Neural cell (in vitro differentiated cells): ENCODE results near the gene DCAF6. TPM values are rescaled to one million over a fixed set of nuclear protein-coding genes. Genes with fewer than 3 reads are reported as not detected.
"Not testable (repeated sequence)": the region's sequence is repeated elsewhere in the genome, so short reads cannot be mapped to it uniquely, and the experiment has no call there.

ENCODE experiments used
- H2AFZ ChIP-seq: fragments of 200-600, 300-800 bp; sonication (generic), shearing (Covaris generic); 2 replicates; pipeline ENCODE4 v1.6.0; 2014; ENCODE audit warnings: low read depth, mild to moderate bottlenecking, antibody characterized with exemption, low read length, moderate library complexity
- H3F3A ChIP-seq: fragments of 200-600 bp; shearing (Covaris generic); 2 replicates; pipeline ENCODE4 v1.6.1; 2016; ENCODE audit warnings: mild to moderate bottlenecking, moderate library complexity, mixed read lengths, antibody characterized with exemption, low read length; ENCODE audit not compliant: insufficient read depth, poor library complexity, severe bottlenecking
- H3K27ac ChIP-seq: fragments of 200-600, 300-800 bp; sonication (generic), shearing (Covaris generic); 2 replicates; pipeline ENCODE4 v1.5.1; 2014; ENCODE audit warnings: mild to moderate bottlenecking, low read length, moderate library complexity
- H3K27me3 ChIP-seq: fragments of 300-800, 200-600 bp; sonication (generic), shearing (Covaris generic); 2 replicates; pipeline ENCODE4 v1.6.0; 2014; ENCODE audit warnings: mild to moderate bottlenecking, low read depth, low read length, moderate library complexity; ENCODE audit not compliant: insufficient read depth
- H3K36me3 ChIP-seq: fragments of 300-800, 200-600 bp; sonication (generic), shearing (Covaris generic); 2 replicates; pipeline ENCODE4 v1.5.1; 2014; ENCODE audit warnings: mild to moderate bottlenecking, antibody characterized with exemption, low read length, moderate library complexity; ENCODE audit not compliant: insufficient read depth
- H3K4me2 ChIP-seq: fragments of 300-800, 200-600 bp; sonication (generic), shearing (Covaris generic); 2 replicates; pipeline ENCODE4 v1.6.0; 2014; ENCODE audit warnings: mild to moderate bottlenecking, low read length
- H3K4me3 ChIP-seq: fragments of 300-800, 200-600 bp; sonication (generic), shearing (Covaris generic); 2 replicates; pipeline ENCODE4 v1.5.1; 2014; ENCODE audit warnings: mild to moderate bottlenecking, low read length, moderate library complexity
- H3K79me2 ChIP-seq: fragments of 200-600 bp; shearing (Covaris generic); replicated peaks from 2 replicates; pipeline ENCODE4 v1.6.0; 2014; ENCODE audit warnings: mild to moderate bottlenecking, low read length, moderate library complexity; ENCODE audit not compliant: insufficient read depth
- H3K9ac ChIP-seq: fragments of 300-800, 200-600 bp; sonication (generic), shearing (Covaris generic); 2 replicates; pipeline ENCODE4 v1.6.1; 2016; ENCODE audit warnings: mild to moderate bottlenecking, low read length, mixed read lengths
- H3K9me2 ChIP-seq: fragments of 200-600 bp; shearing (Covaris generic); 2 replicates; pipeline ENCODE4 v1.6.1; 2016; ENCODE audit warnings: mild to moderate bottlenecking, low read length, mixed read lengths; ENCODE audit not compliant: insufficient read depth
- H3K9me3 ChIP-seq: fragments of 200-600, 300-800 bp; sonication (generic), shearing (Covaris generic); 2 replicates; pipeline ENCODE4 v1.6.1; 2016; ENCODE audit warnings: mild to moderate bottlenecking, mixed run types, low read length, moderate library complexity, mixed read lengths
- H4K20me1 ChIP-seq: fragments of 200-600 bp; shearing (Covaris generic); 2 replicates; pipeline ENCODE4 v1.6.1; 2016; ENCODE audit warnings: mild to moderate bottlenecking, mixed run types; ENCODE audit not compliant: insufficient read depth
- CTCF ChIP-seq: fragments of 450-650 bp; IDR thresholded peaks from 2 replicates; pipeline ENCODE4 v1.5.1; 2014; ENCODE audit warnings: antibody characterized with exemption, mild to moderate bottlenecking, moderate library complexity; ENCODE audit not compliant: poor library complexity, severe bottlenecking
- EP300 ChIP-seq: fragments of 450-650 bp; conservative IDR thresholded peaks from 2 replicates; pipeline ENCODE4 v1.6.1; 2014; ENCODE audit warnings: antibody characterized with exemption, mild to moderate bottlenecking, moderate library complexity; ENCODE audit not compliant: poor library complexity, severe bottlenecking
- EZH2 ChIP-seq: fragments of 200-600, 300-800 bp; shearing (Covaris generic), sonication (generic); IDR thresholded peaks from 2 replicates; pipeline ENCODE4 v1.6.1; 2014; ENCODE audit warnings: antibody characterized with exemption, low read length, borderline replicate concordance, mild to moderate bottlenecking; ENCODE audit not compliant: insufficient read depth, poor library complexity, severe bottlenecking
- MXI1 ChIP-seq: fragments of 450-650 bp; conservative IDR thresholded peaks from 2 replicates; pipeline ENCODE4 v1.6.1; 2014; ENCODE audit warnings: antibody characterized with exemption, mild to moderate bottlenecking; ENCODE audit not compliant: poor library complexity, severe bottlenecking
- POLR2AphosphoS5 ChIP-seq: IDR thresholded peaks from 2 replicates; pipeline ENCODE4 v1.6.1; 2012
- RAD21 ChIP-seq: fragments of 450-650 bp; conservative IDR thresholded peaks from 2 replicates; pipeline ENCODE4 v1.6.1; 2014; ENCODE audit warnings: antibody characterized with exemption, mild to moderate bottlenecking, moderate library complexity
- REST ChIP-seq: IDR thresholded peaks from 2 replicates; pipeline ENCODE4 v1.6.1; 2012; ENCODE audit warnings: borderline replicate concordance
- SMC3 ChIP-seq: fragments of 450-650 bp; conservative IDR thresholded peaks from 2 replicates; pipeline ENCODE4 v1.6.1; 2014; ENCODE audit warnings: antibody characterized with exemption, mild to moderate bottlenecking, moderate library complexity; ENCODE audit not compliant: poor library complexity
- TAF1 ChIP-seq: IDR thresholded peaks from 2 replicates; pipeline ENCODE4 v1.6.1; 2012; ENCODE audit warnings: low read depth
- polyA plus RNA-seq: library from polyadenylated mRNA; depleted of rRNA; stranded (reverse); fragments of >200 nt; gene quantifications from 2 replicates; pipeline ENCODE4 v1.2.3, GENCODE V29; 2014

DCAF6 gene
- polyA plus RNA-seq, 1 donor from 2014 or later = 44.8 TPM

- Histone ChIP-seq H3K79me2 (peaks cover 23% of the 10 kb centered on the region), H4K20me1 (no peaks in the 10 kb centered on the region), H3K27ac (no peak overlapping the region), H2AFZ (no peak overlapping the region), H3K27me3 (no peaks in the 10 kb centered on the region), H3K9ac (no peak overlapping the region), H3K36me3 (no peaks in the 10 kb centered on the region), H3K4me3 (no peak overlapping the region), H3K9me3 (no peaks in the 10 kb centered on the region), H3K4me2 (no peak overlapping the region), H3F3A (no peaks in the 10 kb centered on the region), H3K9me2 (no peaks in the 10 kb centered on the region)
- TF ChIP-seq EP300 (no peak), RAD21 (no peak), SMC3 (no peak), POLR2AphosphoS5 (peak; percentile 39)
Measured at GRCh38 chr1:167928457-167928852, 8.0 kb upstream of the DCAF6 start.

DNA sequence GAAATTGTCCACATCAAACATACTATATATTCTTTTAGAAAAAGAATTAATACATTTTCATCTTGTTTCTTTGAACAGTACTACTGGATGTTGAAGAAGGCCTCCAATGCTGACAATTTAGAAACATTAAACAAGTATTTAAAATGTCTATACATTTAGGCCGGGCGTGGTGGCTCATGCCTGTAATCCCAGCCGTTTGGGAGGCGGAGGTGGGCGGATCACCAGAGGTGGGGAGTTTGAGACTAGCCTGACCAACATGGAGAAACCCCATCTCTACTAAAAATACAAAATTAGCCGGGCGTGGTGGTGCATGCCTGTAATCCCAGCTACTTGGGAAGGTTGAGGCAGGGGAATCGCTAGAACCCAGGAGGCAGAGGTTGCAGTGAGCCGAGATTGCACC, 7.6 kb upstream of the DCAF6 start:
- not testable (repeated sequence) for H3K9me3 ChIP-seq, H3K4me2 ChIP-seq, H3K9me2 ChIP-seq, H4K20me1 ChIP-seq, H3K36me3 ChIP-seq, H3K27ac ChIP-seq, H2AFZ ChIP-seq, H3K27me3 ChIP-seq, H3K4me3 ChIP-seq, H3K9ac ChIP-seq, H3F3A ChIP-seq
- H3K79me2 ChIP-seq = peaks cover 23% of the 10 kb centered on the region

DNA sequence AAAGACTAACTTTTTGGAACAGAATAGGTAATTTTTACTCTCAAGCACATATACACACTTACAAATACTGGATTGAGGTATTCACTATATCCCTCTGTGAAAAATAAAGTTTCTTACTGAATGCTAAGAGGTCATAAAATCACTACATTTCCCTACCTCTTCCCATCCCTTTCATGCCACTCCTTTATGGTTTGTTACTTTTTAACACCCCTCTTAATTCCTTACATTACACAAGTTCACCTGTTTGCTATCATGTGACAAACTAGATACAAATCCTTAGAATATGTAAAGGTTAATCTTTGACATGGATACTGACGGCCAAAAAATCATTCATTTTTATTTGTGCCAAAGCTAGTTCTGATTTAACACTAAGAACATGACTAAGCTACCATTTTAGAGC, 6.8 kb upstream of the DCAF6 start:
- Histone ChIP-seq H3K9me2 (no peaks in the 10 kb centered on the region), H3F3A (no peaks in the 10 kb centered on the region), H3K4me3 (no peak overlapping the region), H3K4me2 (no peak overlapping the region), H3K27ac (no peak overlapping the region), H3K79me2 (peaks cover 23% of the 10 kb centered on the region), H3K36me3 (no peaks in the 10 kb centered on the region), H2AFZ (no peak overlapping the region), H3K9ac (no peak overlapping the region), H3K27me3 (no peaks in the 10 kb centered on the region), H4K20me1 (no peaks in the 10 kb centered on the region), H3K9me3 (no peaks in the 10 kb centered on the region)
- TF ChIP-seq CTCF (no peak), TAF1 (no peak), RAD21 (no peak), EZH2 (no peak), POLR2AphosphoS5 (no peak), MXI1 (no peak), EP300 (no peak), SMC3 (no peak), REST (no peak)
